HG03103 (cell line): ENCODE data around the gene GNB5.
A peak's percentile ranks its signal among the peaks of the same experiment; 100 is the strongest.
"Not testable (repeated sequence)": the region's sequence is repeated elsewhere in the genome, so short reads cannot be mapped to it uniquely, and the experiment has no call there.

Experiments used
- ATAC-seq: cut with Tn5 transposase; IDR thresholded peaks from one replicate; pipeline ENCODE4 v1.9.1; 2021; ENCODE audit warnings: low read depth; ENCODE audit not compliant: unreplicated experiment

Gene GNB5

GRCh38 chr15:52191207-52191606, at the start of gene GNB5:
GNB5 (minus strand) TSS chr15:52191392; CDS start chr15:52184676, 6,716 bp downstream.
- ATAC-seq = no peak

- no peak for ATAC-seq
Observed at GRCh38 chr15:52240166-52240565, 49.0 kb upstream of the GNB5 start.

GRCh38 chr15:52238989-52239525, 47.9 kb upstream of the GNB5 start:
- not testable (repeated sequence) for ATAC-seq

- no peak for ATAC-seq
Observed at GRCh38 chr15:52238149-52238548, 47.0 kb upstream of the GNB5 start.

GRCh38 chr15:52236013-52236412, 44.8 kb upstream of the GNB5 start:
- no peak for ATAC-seq

GRCh38 chr15:52234596-52235541, 43.7 kb upstream of the GNB5 start:
- ATAC-seq = peak; percentile 31

- ATAC-seq = no peak
Observed at GRCh38 chr15:52233405-52233804, 42.2 kb upstream of the GNB5 start.

- ATAC-seq = peak; percentile 50
Observed at GRCh38 chr15:52232327-52232726, 41.1 kb upstream of the GNB5 start.

GRCh38 chr15:52230073-52230472, 38.9 kb upstream of the GNB5 start:
- no peak for ATAC-seq

- ATAC-seq = no peak
Observed at GRCh38 chr15:52228921-52229320, 37.7 kb upstream of the GNB5 start.

- peak; percentile 67 for ATAC-seq
Observed at GRCh38 chr15:52227456-52227855, 36.3 kb upstream of the GNB5 start.

- no peak for ATAC-seq
Observed at GRCh38 chr15:52225230-52225629, 34.0 kb upstream of the GNB5 start.

- ATAC-seq = peak; percentile 40
Observed at GRCh38 chr15:52224211-52224610, 33.0 kb upstream of the GNB5 start.

GRCh38 chr15:52221730-52222129, 30.5 kb upstream of the GNB5 start:
- peak; percentile 41 for ATAC-seq

- no peak for ATAC-seq
Observed at GRCh38 chr15:52220937-52221660, 29.9 kb upstream of the GNB5 start.

- no peak for ATAC-seq
Observed at GRCh38 chr15:52220251-52220650, 29.1 kb upstream of the GNB5 start.

GRCh38 chr15:52218816-52219215, 27.6 kb upstream of the GNB5 start:
- no peak for ATAC-seq

GRCh38 chr15:52218371-52218770, 27.2 kb upstream of the GNB5 start:
- no peak for ATAC-seq

GRCh38 chr15:52217186-52217585, 26.0 kb upstream of the GNB5 start:
- no peak for ATAC-seq

- no peak for ATAC-seq
Observed at GRCh38 chr15:52214553-52214952, 23.4 kb upstream of the GNB5 start.

GRCh38 chr15:52213206-52213605, 22.0 kb upstream of the GNB5 start:
- no peak for ATAC-seq
